Transverse colon (tissue), 3 donors: ENCODE measurements around the gene ZNF318.

ENCODE experiments used
- EP300 ChIP-seq: sonication (generic); formaldehyde crosslinking; IDR thresholded peaks from one replicate; pipeline ENCODE4 v1.6.1; 2017; ENCODE audit warnings: antibody characterized with exemption, low read depth
- POLR2A ChIP-seq: fragments of 450-650 bp; IDR thresholded peaks from one replicate; pipeline ENCODE4 v1.6.1; 2016; ENCODE audit warnings: antibody characterized with exemption, mild to moderate bottlenecking, moderate library complexity
- TF ChIP-seq, protein P1 (sequence below), 5 experiments: fragments of 200-600 bp in 3 of 5; fragments of 450-650 bp in 2 of 5; sonication (generic) in 3 of 5; IDR thresholded peaks; 1 replicate in 2 of 5; 2 replicates in 3 of 5; pipeline ENCODE4 v1.5.1; 2016 to 2017; ENCODE audit warnings: antibody characterized with exemption in 5 of 5, inconsistent platforms in 3 of 5, mild to moderate bottlenecking in 2 of 5, moderate library complexity in 1 of 5

- TF ChIP-seq, protein P1, sequence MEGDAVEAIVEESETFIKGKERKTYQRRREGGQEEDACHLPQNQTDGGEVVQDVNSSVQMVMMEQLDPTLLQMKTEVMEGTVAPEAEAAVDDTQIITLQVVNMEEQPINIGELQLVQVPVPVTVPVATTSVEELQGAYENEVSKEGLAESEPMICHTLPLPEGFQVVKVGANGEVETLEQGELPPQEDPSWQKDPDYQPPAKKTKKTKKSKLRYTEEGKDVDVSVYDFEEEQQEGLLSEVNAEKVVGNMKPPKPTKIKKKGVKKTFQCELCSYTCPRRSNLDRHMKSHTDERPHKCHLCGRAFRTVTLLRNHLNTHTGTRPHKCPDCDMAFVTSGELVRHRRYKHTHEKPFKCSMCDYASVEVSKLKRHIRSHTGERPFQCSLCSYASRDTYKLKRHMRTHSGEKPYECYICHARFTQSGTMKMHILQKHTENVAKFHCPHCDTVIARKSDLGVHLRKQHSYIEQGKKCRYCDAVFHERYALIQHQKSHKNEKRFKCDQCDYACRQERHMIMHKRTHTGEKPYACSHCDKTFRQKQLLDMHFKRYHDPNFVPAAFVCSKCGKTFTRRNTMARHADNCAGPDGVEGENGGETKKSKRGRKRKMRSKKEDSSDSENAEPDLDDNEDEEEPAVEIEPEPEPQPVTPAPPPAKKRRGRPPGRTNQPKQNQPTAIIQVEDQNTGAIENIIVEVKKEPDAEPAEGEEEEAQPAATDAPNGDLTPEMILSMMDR (IDR thresholded peaks at IDR 0.05): no peak
- no peak for TF ChIP-seq EP300
- TF ChIP-seq POLR2A: no peak
Measured at GRCh38 chr6:43378631-43379030, 9.2 kb upstream of the ZNF318 start.
